ENCODE results near the gene LILRB3.
A peak's percentile ranks its signal among the peaks of the same experiment; 100 is the strongest.
"Not testable (repeated sequence)": the region's sequence is repeated elsewhere in the genome, so short reads cannot be mapped to it uniquely, and the experiment has no call there.

The LILRB3 gene

GRCh38 chr19:54189735-54190502 lies 32.9 kb downstream of the LILRB3 start:
- DNase-seq (ENCODE audit: low spot score), result peak; percentile 100

- DNase-seq (ENCODE audit: low spot score), result no peak
Observed at GRCh38 chr19:54189145-54189734, 33.6 kb downstream of the LILRB3 start, which contains the start of gene MBOAT7. Gene MBOAT7 (minus strand): TSS chr19:54189580. CDS start chr19:54188508, 1,072 bp downstream.

GRCh38 chr19:54188215-54188871 lies 34.5 kb downstream of the LILRB3 start:
- peak; percentile 48 for DNase-seq (ENCODE audit: low spot score)

DNA sequence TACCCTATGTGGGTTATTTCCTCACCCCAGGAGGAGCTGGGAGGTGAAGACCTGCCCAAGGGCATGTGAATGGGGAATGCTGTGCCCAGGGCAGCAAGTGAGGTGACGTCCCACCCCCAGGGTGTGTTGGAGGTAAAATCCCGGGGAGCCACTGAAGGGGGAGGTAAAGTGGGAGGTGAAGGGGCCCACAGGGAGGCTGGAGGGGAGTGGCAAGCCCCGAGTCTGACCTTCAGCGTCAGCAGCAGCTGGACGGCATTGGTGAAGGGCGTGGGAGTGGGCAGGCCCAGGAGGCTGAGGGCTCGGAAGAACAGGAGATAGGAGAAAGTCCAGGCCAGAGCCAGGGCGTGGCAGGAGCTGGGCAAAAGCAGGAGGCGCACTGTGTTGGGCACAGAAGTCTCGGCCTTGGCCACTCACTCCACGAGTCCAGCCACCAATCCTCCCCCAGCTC lies 35.8 kb downstream of the LILRB3 start:
- no peak for DNase-seq (ENCODE audit: low spot score)

GRCh38 chr19:54186351-54186750 lies 36.5 kb downstream of the LILRB3 start:
- no peak for DNase-seq (ENCODE audit: low spot score)

DNA sequence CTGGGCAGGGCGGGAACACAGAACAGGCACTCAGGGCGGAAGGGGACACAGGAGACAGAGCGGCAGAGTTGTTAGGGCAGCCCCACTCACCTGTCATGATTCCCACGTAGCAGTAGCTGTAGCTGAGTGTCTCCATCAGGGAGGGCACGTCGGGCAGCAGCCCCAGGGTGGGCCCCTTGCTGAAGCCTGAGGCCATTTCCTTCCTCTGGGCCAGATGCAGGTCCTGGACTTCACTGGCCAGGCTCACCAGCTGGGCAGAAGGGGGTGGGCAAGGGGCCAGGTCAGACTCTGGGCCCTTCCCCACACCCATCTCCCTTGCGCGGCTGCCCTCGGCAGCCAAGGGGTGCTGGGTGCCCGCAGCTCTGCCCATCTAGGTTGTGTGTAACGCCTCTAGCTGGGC lies 39.4 kb downstream of the LILRB3 start:
- no peak for DNase-seq (ENCODE audit: low spot score)

GRCh38 chr19:54181894-54182293 lies 40.9 kb downstream of the LILRB3 start:
- not testable (repeated sequence) for DNase-seq (ENCODE audit: low spot score)

GRCh38 chr19:54180691-54181091 lies 42.1 kb downstream of the LILRB3 start:
- no peak for DNase-seq (ENCODE audit: low spot score)

GRCh38 chr19:54179921-54180461 lies 42.8 kb downstream of the LILRB3 start:
- DNase-seq (ENCODE audit: low spot score), result peak; percentile 69

DNA sequence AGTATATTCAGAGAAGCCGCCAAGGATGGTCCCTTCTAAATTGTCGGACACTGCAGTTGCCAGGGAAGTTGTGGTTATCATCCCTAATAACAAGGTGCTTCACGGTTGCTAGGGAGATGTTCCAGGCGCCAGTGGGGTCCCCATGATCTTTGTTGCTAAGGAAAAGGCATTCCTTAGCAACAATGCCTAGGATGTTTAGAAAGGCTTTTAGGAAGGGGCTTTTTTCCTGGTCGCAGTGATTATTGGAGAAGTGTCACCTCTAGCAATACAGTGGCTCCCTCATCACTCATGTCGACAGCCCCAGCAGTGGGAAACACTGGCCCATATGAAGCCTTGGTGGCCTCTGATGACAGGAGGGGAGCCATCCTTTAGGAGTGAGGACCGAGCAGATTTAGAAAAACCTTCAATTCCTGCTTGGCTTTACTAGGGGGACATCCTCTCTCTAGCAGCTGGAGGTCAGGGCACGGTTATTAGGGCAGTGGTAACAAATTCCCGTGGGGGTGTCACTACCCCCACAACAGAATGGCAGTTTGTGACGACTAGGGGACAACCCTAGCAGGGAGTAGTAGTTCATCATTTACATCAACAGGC lies 43.5 kb downstream of the LILRB3 start:
- no peak for DNase-seq (ENCODE audit: low spot score)

DNA sequence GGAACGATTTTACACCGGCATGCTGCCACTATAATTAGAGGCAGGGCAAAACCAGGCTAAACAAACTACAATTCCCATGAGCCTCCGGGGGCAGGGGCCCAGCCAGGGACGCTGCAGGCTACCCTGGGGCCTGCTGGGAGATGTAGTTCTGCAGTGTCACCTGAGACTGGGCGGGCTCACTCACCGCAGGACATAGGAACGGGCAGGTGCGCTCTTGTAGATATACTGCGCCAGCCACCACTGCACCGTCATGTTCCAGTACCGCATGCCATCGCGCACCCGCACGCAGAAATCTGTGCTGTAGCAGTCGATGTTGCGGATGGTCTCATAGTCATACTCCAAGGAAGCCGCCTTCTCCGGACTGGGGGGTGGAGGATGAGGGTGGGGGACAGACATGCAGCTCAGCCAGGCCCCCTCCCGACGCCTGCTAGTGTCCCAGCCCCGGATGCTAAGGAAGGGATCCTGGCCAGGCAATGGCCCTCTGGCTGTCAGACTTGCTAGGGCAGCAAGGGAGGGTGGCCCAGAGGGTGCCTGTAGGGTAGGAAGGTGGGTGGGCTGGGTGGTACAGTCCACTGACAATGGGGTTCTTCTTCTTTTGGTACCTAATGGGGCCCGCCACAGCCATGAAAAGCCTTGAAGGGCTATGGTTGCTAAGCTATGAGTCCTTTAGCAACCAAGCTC lies 44.1 kb downstream of the LILRB3 start:
- no peak for DNase-seq (ENCODE audit: low spot score)

DNA sequence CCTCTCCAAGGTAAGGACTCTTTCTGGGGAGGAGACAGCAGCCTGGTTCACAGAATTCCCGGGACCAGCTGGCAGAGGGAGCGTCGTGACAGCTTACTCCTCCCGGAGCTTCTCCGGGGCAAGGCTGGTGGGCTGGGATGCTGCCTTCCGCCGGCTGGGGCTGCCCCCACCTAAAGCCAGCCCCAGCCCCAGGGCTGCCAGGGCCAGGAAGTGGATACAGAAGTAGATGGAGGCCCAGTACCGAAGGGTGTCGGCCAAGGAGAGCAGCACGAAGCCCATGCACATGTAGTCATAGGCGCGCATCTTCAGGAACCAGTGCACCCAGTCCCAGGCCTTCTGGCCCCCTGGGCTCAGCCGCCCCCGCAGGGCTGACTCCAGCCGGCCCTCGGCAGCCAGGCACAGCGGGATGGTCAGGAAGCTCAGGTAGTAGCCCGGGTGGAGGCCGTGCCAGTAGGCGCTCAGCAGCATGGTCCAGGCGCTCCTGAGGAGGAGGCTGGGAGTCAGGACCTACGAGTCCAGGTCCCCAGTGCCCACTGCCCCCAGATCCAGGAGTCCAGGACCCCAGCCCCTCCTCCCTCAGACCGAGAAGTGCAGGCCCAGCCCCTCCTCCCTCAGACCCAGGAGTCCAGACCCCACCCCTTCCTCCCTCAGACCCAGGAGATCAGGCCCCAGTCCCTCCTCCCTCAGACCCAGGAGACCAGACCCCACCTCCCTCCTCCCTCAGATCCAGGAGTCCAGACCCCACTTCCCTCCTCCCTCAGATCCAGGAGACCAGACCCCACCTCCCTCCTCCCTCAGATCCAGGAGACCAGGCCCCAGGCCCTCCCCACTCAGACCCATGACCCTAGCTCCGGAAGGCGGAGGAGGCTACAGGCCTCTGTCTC lies 48.6 kb downstream of the LILRB3 start:
- DNase-seq (ENCODE audit: low spot score), result no peak

DNA sequence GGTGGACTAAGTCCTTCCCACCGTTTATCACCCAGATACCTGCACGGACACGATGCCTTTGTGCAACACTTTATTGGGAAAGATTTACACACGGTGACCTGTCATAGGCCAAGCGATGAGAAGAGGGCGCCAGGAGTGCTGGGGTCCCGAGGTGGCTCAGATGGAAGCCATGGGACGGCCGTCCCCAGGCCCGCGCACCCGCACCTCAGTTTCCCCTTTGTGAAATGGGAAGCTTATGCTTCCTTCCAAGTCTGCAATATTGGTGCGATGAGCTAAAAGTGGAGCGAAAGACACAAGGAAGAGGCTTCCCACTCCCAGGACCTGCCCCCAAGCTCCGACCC lies 49.5 kb downstream of the LILRB3 start:
- DNase-seq (ENCODE audit: low spot score), result no peak

DNA sequence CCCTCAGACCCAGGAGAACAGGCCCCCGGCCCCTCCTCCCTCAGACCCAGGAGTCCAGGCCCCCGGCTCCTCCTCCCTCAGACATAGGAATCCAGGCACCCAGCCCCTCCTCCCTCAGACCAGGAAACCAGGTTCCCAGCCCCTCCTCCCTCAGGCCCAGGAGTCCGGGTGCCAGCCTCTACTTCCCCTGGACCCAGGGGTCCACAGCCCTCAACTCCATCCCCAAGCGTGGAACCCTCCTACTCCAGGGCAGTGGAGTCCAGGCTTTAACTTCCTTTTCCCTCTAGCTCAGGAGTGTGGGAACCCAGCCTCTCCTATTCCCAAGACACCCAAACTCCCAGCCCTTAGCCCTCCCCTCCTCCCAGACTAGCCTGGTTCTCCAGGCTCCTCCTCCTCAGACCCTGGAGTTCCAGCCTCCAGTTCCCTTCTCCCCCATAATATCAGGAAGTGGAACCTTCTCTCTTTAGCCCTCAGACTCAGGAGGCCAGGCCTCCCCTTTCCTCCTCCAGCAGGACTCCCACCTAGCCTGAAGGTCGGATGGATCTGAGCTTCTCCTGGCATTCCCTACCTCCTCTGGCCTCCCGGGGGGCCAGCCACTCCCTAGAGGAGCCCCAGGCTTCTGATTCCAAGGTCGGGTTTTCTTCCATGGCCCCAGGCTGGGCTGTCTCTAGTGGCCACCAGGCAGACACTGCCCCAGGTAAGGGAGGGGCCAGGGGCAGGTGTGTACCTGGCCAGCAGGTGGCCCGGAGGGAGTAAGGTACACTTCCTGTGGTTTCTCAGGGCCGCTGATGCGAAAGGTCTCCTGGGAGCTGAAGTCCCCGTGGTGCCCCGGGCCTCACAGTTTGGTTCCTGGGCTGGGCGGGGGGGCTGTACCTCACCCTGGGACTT lies 50.1 kb downstream of the LILRB3 start, which contains the start of gene TMC4:
TSS of gene TMC4 (minus strand) at position 690 of the 888 bp plus-strand sequence. CDS start at position 647, 43 bp downstream.
- no peak for DNase-seq (ENCODE audit: low spot score)

DNA sequence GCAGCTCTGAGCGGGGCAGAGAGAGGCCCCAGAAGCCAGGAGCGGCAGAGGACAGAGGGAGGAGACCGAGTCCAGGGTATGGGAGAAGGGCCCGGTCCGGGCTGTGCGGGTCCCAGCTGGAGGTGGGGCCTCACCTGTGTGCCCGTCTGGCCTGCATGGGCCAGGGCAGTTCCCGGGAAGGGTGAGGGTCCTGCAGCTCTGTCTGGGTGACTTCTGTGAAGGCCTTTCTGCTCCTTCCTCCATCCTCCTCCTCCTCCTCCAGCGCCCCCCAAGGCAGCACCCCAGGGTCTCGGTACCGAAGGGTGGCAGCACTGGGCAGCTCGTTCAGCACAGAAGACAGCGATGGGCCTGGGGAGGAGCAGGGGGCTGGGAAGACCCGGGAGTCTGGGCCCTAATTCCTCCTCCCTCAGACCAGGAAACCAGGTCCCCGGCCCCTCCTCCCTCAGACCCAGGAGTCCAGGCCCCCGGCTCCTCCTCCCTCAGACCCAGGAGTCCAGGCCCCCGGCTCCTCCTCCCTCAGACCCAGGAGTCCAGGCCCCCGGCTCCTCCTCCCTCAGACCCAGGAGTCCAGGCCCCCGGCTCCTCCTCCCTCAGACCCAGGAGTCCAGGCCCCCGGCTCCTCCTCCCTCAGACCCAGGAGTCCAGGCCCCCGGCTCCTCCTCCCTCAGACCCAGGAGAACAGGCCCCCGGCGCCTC lies 50.9 kb downstream of the LILRB3 start:
- not testable (repeated sequence) for DNase-seq (ENCODE audit: low spot score)

DNA sequence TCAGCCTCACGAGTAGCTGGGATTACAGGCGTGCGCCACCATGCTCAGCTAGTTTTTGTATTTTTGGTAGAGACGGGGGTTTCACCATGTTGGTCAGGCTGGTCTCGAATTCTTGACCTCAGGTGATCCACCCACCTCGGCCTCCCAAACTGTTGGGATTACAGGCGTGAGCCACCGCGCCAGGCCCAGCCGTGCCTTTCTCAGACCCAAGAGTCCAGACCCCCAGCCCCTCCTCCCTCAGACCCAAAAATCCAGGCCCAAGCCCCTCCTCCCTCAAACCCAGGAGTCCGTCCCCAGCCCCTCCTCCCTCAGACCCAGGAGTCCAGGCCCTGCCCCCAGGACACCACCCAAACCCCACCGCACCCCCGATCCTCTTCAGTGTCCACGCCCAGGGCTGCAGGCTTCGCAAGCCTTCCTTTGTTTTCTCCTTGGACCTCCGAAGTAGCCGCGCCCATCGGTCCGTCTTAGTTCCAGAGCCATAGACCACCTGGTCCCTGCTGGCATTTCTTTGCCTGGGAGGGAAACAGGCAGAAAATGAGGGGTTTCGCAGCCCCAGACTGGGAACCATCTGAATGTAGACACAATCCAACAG lies 53.6 kb downstream of the LILRB3 start:
- DNase-seq (ENCODE audit: low spot score), result no peak

- peak; percentile 67 for DNase-seq (ENCODE audit: low spot score)
Observed at GRCh38 chr19:54168174-54168917, 54.5 kb downstream of the LILRB3 start.
